K562 (cell line): ENCODE data around the gene ASIP. TPM values are rescaled to one million over a fixed set of nuclear protein-coding genes. Genes with fewer than 3 reads are reported as not detected.

Experiments
- CBFB ChIP-seq: sonication (generic); formaldehyde crosslinking; IDR thresholded peaks from 2 replicates; pipeline ENCODE4 v1.4.0; 2020; ENCODE audit warnings: mild to moderate bottlenecking, missing genetic modification reagents
- EZH2 ChIP-seq: IDR thresholded peaks from 2 replicates; pipeline ENCODE4 v1.6.1; 2012; ENCODE audit warnings: low read depth, mild to moderate bottlenecking, inconsistent platforms, low read length, borderline replicate concordance
- FOXA3 ChIP-seq, 2 experiments: fragments of 450-650 bp in 1 of 2; sonication (generic) in 1 of 2; formaldehyde crosslinking; IDR thresholded peaks in 1 of 2; conservative IDR thresholded peaks in 1 of 2; 2 replicates each; pipeline versions ENCODE4 v1.4.0 to v1.8.0; 2020 to 2022; ENCODE audit warnings: mild to moderate bottlenecking in 2 of 2, missing genetic modification reagents in 1 of 2
- MGA ChIP-seq: fragments of 450-650 bp; IDR thresholded peaks from 2 replicates; pipeline ENCODE4 v1.6.1; 2016; ENCODE audit warnings: mild to moderate bottlenecking, moderate library complexity
- ZNF324 ChIP-seq: fragments of 250-450 bp; sonication (Bioruptor Pico); IDR thresholded peaks from 2 replicates; pipeline ENCODE4 v1.4.0; 2020; ENCODE audit warnings: mild to moderate bottlenecking
- polyA plus RNA-seq, 8 experiments: library from polyadenylated mRNA; depleted of rRNA in 4 of 8; stranded (reverse) in 5 of 8; unstranded in 3 of 8; fragments of >200 nt; fragmentation: Nextera tagmentation in 2 of 8; fragmentation: Illumina TruSeq in 1 of 8; extraction: Ambion mirVana in 2 of 8; extraction: Trizol in 1 of 8; gene quantifications; 2 replicates each; pipeline versions ENCODE4 v1.2.1 to v1.2.3, GENCODE V29; 2011 to 2014; ENCODE audit warnings: inconsistent platforms in 1 of 8, missing spikeins in 1 of 8
- total RNA-seq, 7 experiments: library from RNA; depleted of rRNA in 6 of 7; stranded (reverse); fragments of >200 nt in 6 of 7; fragmentation: Illumina TruSeq in 2 of 7; extraction: Trizol in 2 of 7; gene quantifications; 2 replicates each; pipeline versions ENCODE4 v1.2.1 to v1.2.3, GENCODE V29; 2011 to 2021; ENCODE audit warnings: low replicate concordance in 1 of 7
- TF ChIP-seq, protein P1 (sequence below): fragments of 450-650 bp; IDR thresholded peaks from 2 replicates; pipeline ENCODE4 v1.6.1; 2014; ENCODE audit warnings: low read depth, mild to moderate bottlenecking, moderate library complexity, borderline replicate concordance

The ASIP gene
- total and polyA plus RNA-seq, 9 of the 15 experiments (the other 6 are each of a cell fraction or from before 2014, with no cell fraction given), result not detected

DNA sequence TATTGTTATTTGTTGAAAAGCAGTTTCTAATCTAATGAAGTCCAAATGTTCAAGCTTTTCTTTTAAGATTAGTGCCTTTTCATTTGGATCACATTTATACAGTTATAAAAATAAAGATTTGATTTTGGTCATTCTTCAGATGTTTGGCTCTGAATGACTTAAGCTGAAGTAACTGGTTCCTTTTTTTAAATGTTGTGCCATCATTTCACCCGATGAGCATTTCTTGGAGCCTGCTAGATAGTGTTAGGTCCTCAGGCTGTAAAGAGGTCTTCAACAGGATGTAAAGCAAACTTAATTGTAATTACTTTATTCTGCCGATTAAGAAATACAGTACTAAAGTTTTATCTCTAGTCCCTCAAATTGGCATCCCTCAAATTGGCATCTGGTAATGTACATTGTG, 41.2 kb upstream of the ASIP start (continued):
- TF ChIP-seq MGA, result no peak
- TF ChIP-seq ZNF324 (CRISPR knock-in tag), result no peak
- no peak for TF ChIP-seq FOXA3 (CRISPR knock-in tag; conservative IDR thresholded peaks at IDR 0.05 in 1 of 2, IDR thresholded peaks at IDR 0.05 in 1 of 2)
- TF ChIP-seq, protein P1, sequence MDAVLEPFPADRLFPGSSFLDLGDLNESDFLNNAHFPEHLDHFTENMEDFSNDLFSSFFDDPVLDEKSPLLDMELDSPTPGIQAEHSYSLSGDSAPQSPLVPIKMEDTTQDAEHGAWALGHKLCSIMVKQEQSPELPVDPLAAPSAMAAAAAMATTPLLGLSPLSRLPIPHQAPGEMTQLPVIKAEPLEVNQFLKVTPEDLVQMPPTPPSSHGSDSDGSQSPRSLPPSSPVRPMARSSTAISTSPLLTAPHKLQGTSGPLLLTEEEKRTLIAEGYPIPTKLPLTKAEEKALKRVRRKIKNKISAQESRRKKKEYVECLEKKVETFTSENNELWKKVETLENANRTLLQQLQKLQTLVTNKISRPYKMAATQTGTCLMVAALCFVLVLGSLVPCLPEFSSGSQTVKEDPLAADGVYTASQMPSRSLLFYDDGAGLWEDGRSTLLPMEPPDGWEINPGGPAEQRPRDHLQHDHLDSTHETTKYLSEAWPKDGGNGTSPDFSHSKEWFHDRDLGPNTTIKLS, result no peak
- TF ChIP-seq EZH2, result no peak
- TF ChIP-seq CBFB (CRISPR knock-in tag), result no peak
